ENCODE measurements around the gene SPECC1.
"Not testable (repeated sequence)": the region's sequence is repeated elsewhere in the genome, so short reads cannot be mapped to it uniquely, and the experiment has no call there.

Gene SPECC1

GRCh38 chr17:20009302-20010098, at the start of gene SPECC1:
Gene SPECC1 (plus strand): TSS chr17:20009359. CDS start chr17:20096652, 87,293 bp downstream.
- Histone ChIP-seq H3K27me3 (ENCODE audit: control insufficient read depth in 5 of 5, insufficient read depth in 4 of 5, low read length in 5 of 5) (no peaks in the 10 kb centered on the region), H3K27ac (ENCODE audit: low read depth, low read length) (peak within 1 kb of the TSS; percentile 48), H3K9me3 (ENCODE audit: control insufficient read depth in 5 of 5, low read length in 5 of 5) (no peaks in the 10 kb centered on the region), H3K36me3 (ENCODE audit: control insufficient read depth in 5 of 5, insufficient read depth in 5 of 5, low read length in 5 of 5) (no peaks in the 10 kb centered on the region), H3K9ac (ENCODE audit: low read length in 5 of 5) (peak within 1 kb of the TSS in 4 of 5 donors; percentile 58 to 83 (median 69)), H3K4me1 (ENCODE audit: control insufficient read depth in 5 of 5, insufficient read depth in 5 of 5, low read length in 5 of 5) (peaks cover 0 to 27% (median 22%) of the 10 kb centered on the region in 5 donors), H3K4me3 (ENCODE audit: low read depth in 1 of 5, low read length in 5 of 5) (peak within 1 kb of the TSS; percentile 68 to 87 (median 82))

- H3K9me3 ChIP-seq (ENCODE audit: control insufficient read depth in 5 of 5, low read length in 5 of 5); H3K4me1 ChIP-seq (ENCODE audit: control insufficient read depth in 5 of 5, insufficient read depth in 5 of 5, low read length in 5 of 5); H3K27ac ChIP-seq (ENCODE audit: low read depth, low read length); H3K9ac ChIP-seq (ENCODE audit: low read length in 5 of 5); H3K27me3 ChIP-seq (ENCODE audit: control insufficient read depth in 5 of 5, insufficient read depth in 4 of 5, low read length in 5 of 5); H3K4me3 ChIP-seq (ENCODE audit: low read depth in 1 of 5, low read length in 5 of 5): not testable (repeated sequence)
- peaks cover 25 to 50% (median 36%) of the 10 kb centered on the region in 5 donors for H3K36me3 ChIP-seq (ENCODE audit: control insufficient read depth in 5 of 5, insufficient read depth in 5 of 5, low read length in 5 of 5)
Measured at GRCh38 chr17:19962954-19963353, 46.2 kb upstream of the SPECC1 start.

GRCh38 chr17:19973156-19973555, 36.0 kb upstream of the SPECC1 start:
- no peaks in the 10 kb centered on the region for H3K27me3 ChIP-seq (ENCODE audit: control insufficient read depth in 5 of 5, insufficient read depth in 4 of 5, low read length in 5 of 5)
- H3K9me3 ChIP-seq (ENCODE audit: control insufficient read depth in 5 of 5, low read length in 5 of 5), result no peaks in the 10 kb centered on the region
- peaks cover 0 to 27% (median 21%) of the 10 kb centered on the region in 5 donors for H3K4me1 ChIP-seq (ENCODE audit: control insufficient read depth in 5 of 5, insufficient read depth in 5 of 5, low read length in 5 of 5)
- peaks cover 5 to 17% (median 15%) of the 10 kb centered on the region in 5 donors for H3K36me3 ChIP-seq (ENCODE audit: control insufficient read depth in 5 of 5, insufficient read depth in 5 of 5, low read length in 5 of 5)
- no peak overlapping the region for H3K9ac ChIP-seq (ENCODE audit: low read length in 5 of 5)
- H3K4me3 ChIP-seq (ENCODE audit: low read depth in 1 of 5, low read length in 5 of 5), result no peak overlapping the region
- no peak overlapping the region for H3K27ac ChIP-seq (ENCODE audit: low read depth, low read length)

- Histone ChIP-seq H3K36me3 (ENCODE audit: control insufficient read depth in 5 of 5, insufficient read depth in 5 of 5, low read length in 5 of 5) (peaks cover 0 to 7% (median 3%) of the 10 kb centered on the region in 5 donors), H3K27ac (ENCODE audit: low read depth, low read length) (no peak overlapping the region)
Measured at GRCh38 chr17:19975601-19976000, 33.6 kb upstream of the SPECC1 start.

GRCh38 chr17:19977293-19978208, 31.6 kb upstream of the SPECC1 start, which contains the start of gene AKAP10:
Gene AKAP10 (minus strand): TSS chr17:19977828. CDS start chr17:19977679, 149 bp downstream.
- Histone ChIP-seq H3K36me3 (ENCODE audit: control insufficient read depth in 5 of 5, insufficient read depth in 5 of 5, low read length in 5 of 5) (peaks cover 0 to 5% (median 2%) of the 10 kb centered on the region in 5 donors), H3K4me3 (ENCODE audit: low read depth in 1 of 5, low read length in 5 of 5) (peak within 1 kb of the TSS; percentile 72 to 87 (median 82)), H3K27ac (ENCODE audit: low read depth, low read length) (peak within 1 kb of the TSS; percentile 80), H3K9me3 (ENCODE audit: control insufficient read depth in 5 of 5, low read length in 5 of 5) (no peaks in the 10 kb centered on the region), H3K9ac (ENCODE audit: low read length in 5 of 5) (peak within 1 kb of the TSS; percentile 16 to 94 (median 80)), H3K27me3 (ENCODE audit: control insufficient read depth in 5 of 5, insufficient read depth in 4 of 5, low read length in 5 of 5) (no peaks in the 10 kb centered on the region), H3K4me1 (ENCODE audit: control insufficient read depth in 5 of 5, insufficient read depth in 5 of 5, low read length in 5 of 5) (peaks cover 2 to 46% (median 35%) of the 10 kb centered on the region in 5 donors)

More at GRCh38 chr17:19975601-19976000, 33.6 kb upstream of the SPECC1 start:
- peak overlapping the region in 1 of 5 donors; percentile 35 for H3K9ac ChIP-seq (ENCODE audit: low read length in 5 of 5)
- H3K9me3 ChIP-seq (ENCODE audit: control insufficient read depth in 5 of 5, low read length in 5 of 5), result no peaks in the 10 kb centered on the region
- peaks cover 2 to 46% (median 35%) of the 10 kb centered on the region in 5 donors for H3K4me1 ChIP-seq (ENCODE audit: control insufficient read depth in 5 of 5, insufficient read depth in 5 of 5, low read length in 5 of 5)
- no peak overlapping the region for H3K4me3 ChIP-seq (ENCODE audit: low read depth in 1 of 5, low read length in 5 of 5)
- no peaks in the 10 kb centered on the region for H3K27me3 ChIP-seq (ENCODE audit: control insufficient read depth in 5 of 5, insufficient read depth in 4 of 5, low read length in 5 of 5)

GRCh38 chr17:19978209-19978802, 30.9 kb upstream of the SPECC1 start:
- Histone ChIP-seq H3K4me1 (ENCODE audit: control insufficient read depth in 5 of 5, insufficient read depth in 5 of 5, low read length in 5 of 5) (peaks cover 2 to 46% (median 35%) of the 10 kb centered on the region in 5 donors), H3K9ac (ENCODE audit: low read length in 5 of 5) (peak overlapping the region in 4 of 5 donors; percentile 59 to 94 (median 83)), H3K27me3 (ENCODE audit: control insufficient read depth in 5 of 5, insufficient read depth in 4 of 5, low read length in 5 of 5) (no peaks in the 10 kb centered on the region), H3K9me3 (ENCODE audit: control insufficient read depth in 5 of 5, low read length in 5 of 5) (no peaks in the 10 kb centered on the region), H3K27ac (ENCODE audit: low read depth, low read length) (peak overlapping the region; percentile 80), H3K36me3 (ENCODE audit: control insufficient read depth in 5 of 5, insufficient read depth in 5 of 5, low read length in 5 of 5) (peaks cover 0 to 5% (median 2%) of the 10 kb centered on the region in 5 donors), H3K4me3 (ENCODE audit: low read depth in 1 of 5, low read length in 5 of 5) (peak overlapping the region; percentile 67 to 86 (median 78))

- Histone ChIP-seq H3K9me3 (ENCODE audit: control insufficient read depth in 5 of 5, low read length in 5 of 5) (no peaks in the 10 kb centered on the region), H3K27me3 (ENCODE audit: control insufficient read depth in 5 of 5, insufficient read depth in 4 of 5, low read length in 5 of 5) (no peaks in the 10 kb centered on the region), H3K4me1 (ENCODE audit: control insufficient read depth in 5 of 5, insufficient read depth in 5 of 5, low read length in 5 of 5) (peaks cover 2 to 46% (median 35%) of the 10 kb centered on the region in 5 donors), H3K36me3 (ENCODE audit: control insufficient read depth in 5 of 5, insufficient read depth in 5 of 5, low read length in 5 of 5) (peaks cover 0 to 5% (median 0%) of the 10 kb centered on the region in 5 donors), H3K27ac (ENCODE audit: low read depth, low read length) (no peak overlapping the region), H3K4me3 (ENCODE audit: low read depth in 1 of 5, low read length in 5 of 5) (peak overlapping the region in 4 of 5 donors; percentile 67 to 86 (median 75)), H3K9ac (ENCODE audit: low read length in 5 of 5) (no peak overlapping the region)
Measured at GRCh38 chr17:19978805-19979211, 30.4 kb upstream of the SPECC1 start.

GRCh38 chr17:19979917-19980770, 29.0 kb upstream of the SPECC1 start:
- Histone ChIP-seq H3K9ac (ENCODE audit: low read length in 5 of 5) (no peak overlapping the region), H3K9me3 (ENCODE audit: control insufficient read depth in 5 of 5, low read length in 5 of 5) (no peaks in the 10 kb centered on the region), H3K4me1 (ENCODE audit: control insufficient read depth in 5 of 5, insufficient read depth in 5 of 5, low read length in 5 of 5) (peaks cover 2 to 42% (median 35%) of the 10 kb centered on the region in 5 donors), H3K4me3 (ENCODE audit: low read depth in 1 of 5, low read length in 5 of 5) (peak overlapping the region in 3 of 5 donors; percentile 27 to 35 (median 35)), H3K27me3 (ENCODE audit: control insufficient read depth in 5 of 5, insufficient read depth in 4 of 5, low read length in 5 of 5) (no peaks in the 10 kb centered on the region), H3K36me3 (ENCODE audit: control insufficient read depth in 5 of 5, insufficient read depth in 5 of 5, low read length in 5 of 5) (peaks cover 0 to 3% (median 0%) of the 10 kb centered on the region in 5 donors), H3K27ac (ENCODE audit: low read depth, low read length) (no peak overlapping the region)

Data from subcutaneous abdominal adipose tissue (tissue), 5 donors.